Nephron (organoid): ENCODE data around the gene ARHGAP15.
A peak's percentile ranks its signal among the peaks of the same experiment; 100 is the strongest.

Source experiments
- H3K27ac Mint-ChIP-seq, 3 experiments: 2 replicates each; pipeline ENCODE4 v1.8.0; 2020; ENCODE audit warnings: mixed read lengths in 3 of 3, mild to moderate bottlenecking in 2 of 3, moderate library complexity in 1 of 3
- H3K27me3 Mint-ChIP-seq: 2 replicates; pipeline ENCODE4 v1.8.0; 2021; ENCODE audit warnings: low read depth, mild to moderate bottlenecking, moderate library complexity, mixed read lengths
- H3K36me3 Mint-ChIP-seq: 2 replicates; pipeline ENCODE4 v1.8.0; 2020; ENCODE audit warnings: low read depth, mixed read lengths
- H3K4me1 Mint-ChIP-seq: 2 replicates; pipeline ENCODE4 v1.8.0; 2020; ENCODE audit warnings: mixed read lengths
- H3K4me3 Mint-ChIP-seq, 3 experiments: 2 replicates each; pipeline ENCODE4 v1.8.0; 2020; ENCODE audit warnings: mild to moderate bottlenecking in 3 of 3, mixed read lengths in 3 of 3, moderate library complexity in 2 of 3
- H3K9me3 Mint-ChIP-seq: 2 replicates; pipeline ENCODE4 v1.8.0; 2020; ENCODE audit warnings: mixed read lengths
- CTCF ChIP-seq, 3 experiments: fragments of 200-600 bp; sonication (generic); IDR thresholded peaks; one replicate each; pipeline ENCODE4 v1.5.0; 2021; ENCODE audit warnings: antibody characterized with exemption in 3 of 3; ENCODE audit not compliant: unreplicated experiment in 3 of 3

Gene ARHGAP15

DNA sequence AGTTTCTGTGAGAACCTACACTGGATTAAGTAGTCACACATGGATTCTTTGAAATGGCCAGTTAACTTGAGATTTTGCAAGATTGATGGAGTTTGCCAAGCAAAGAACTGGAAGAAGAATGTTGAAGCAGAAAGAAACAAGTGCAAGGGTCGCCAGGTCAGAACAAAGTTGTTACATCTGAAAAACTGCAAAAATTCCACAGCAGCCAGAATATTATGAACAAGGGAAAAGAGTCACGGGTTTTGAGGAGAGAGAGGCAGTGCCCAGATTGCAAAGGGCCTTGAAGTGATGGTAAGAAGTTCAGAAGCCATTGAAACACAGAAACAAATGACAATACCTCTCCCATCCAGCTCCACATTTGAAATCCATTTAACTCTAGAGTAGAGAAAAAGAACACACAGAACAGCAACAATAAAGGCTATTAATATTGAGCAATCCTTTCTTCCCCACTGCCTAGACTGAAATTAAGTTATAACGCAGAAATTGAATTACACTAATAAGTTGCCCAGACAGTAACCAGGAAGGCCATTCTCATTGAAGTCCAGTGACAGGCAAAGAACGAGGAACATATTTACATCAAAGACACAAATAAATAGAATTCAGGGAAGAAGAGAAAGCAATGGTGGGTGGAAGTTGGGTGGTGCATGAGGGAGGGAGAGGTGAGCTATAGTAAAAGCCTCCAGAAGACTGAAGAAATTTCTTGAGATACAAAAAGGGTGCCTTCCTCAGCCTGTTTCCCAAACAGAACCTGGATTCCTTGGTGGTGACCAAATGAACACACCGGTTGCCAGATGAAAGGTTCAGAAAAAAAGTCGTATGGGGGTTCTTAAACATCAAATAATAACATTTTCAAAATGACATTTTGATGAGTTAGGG is 80.6 kb downstream of the ARHGAP15 start:
- H3K27ac Mint-ChIP-seq, result peak overlapping the region in 1 of 3 experiments; percentile 0
- H3K36me3 Mint-ChIP-seq, result no peaks in the 10 kb centered on the region
- peaks cover 20% of the 10 kb centered on the region for H3K4me1 Mint-ChIP-seq
- no peak for TF ChIP-seq CTCF (IDR thresholded peaks at IDR 0.05; ENCODE audit: unreplicated experiment in 3 of 3)
- no peaks in the 10 kb centered on the region for H3K27me3 Mint-ChIP-seq
- H3K9me3 Mint-ChIP-seq, result no peaks in the 10 kb centered on the region
- no peak overlapping the region for H3K4me3 Mint-ChIP-seq

GRCh38 chr2:143210446-143210819 is 81.2 kb downstream of the ARHGAP15 start:
- H3K36me3 Mint-ChIP-seq, result no peaks in the 10 kb centered on the region
- peak overlapping the region in 1 of 3 experiments; percentile 0 for H3K27ac Mint-ChIP-seq
- no peaks in the 10 kb centered on the region for H3K9me3 Mint-ChIP-seq
- no peak overlapping the region for H3K4me3 Mint-ChIP-seq
- no peaks in the 10 kb centered on the region for H3K27me3 Mint-ChIP-seq
- TF ChIP-seq CTCF (IDR thresholded peaks at IDR 0.05; ENCODE audit: unreplicated experiment in 3 of 3), result no peak
- peaks cover 20% of the 10 kb centered on the region for H3K4me1 Mint-ChIP-seq

DNA sequence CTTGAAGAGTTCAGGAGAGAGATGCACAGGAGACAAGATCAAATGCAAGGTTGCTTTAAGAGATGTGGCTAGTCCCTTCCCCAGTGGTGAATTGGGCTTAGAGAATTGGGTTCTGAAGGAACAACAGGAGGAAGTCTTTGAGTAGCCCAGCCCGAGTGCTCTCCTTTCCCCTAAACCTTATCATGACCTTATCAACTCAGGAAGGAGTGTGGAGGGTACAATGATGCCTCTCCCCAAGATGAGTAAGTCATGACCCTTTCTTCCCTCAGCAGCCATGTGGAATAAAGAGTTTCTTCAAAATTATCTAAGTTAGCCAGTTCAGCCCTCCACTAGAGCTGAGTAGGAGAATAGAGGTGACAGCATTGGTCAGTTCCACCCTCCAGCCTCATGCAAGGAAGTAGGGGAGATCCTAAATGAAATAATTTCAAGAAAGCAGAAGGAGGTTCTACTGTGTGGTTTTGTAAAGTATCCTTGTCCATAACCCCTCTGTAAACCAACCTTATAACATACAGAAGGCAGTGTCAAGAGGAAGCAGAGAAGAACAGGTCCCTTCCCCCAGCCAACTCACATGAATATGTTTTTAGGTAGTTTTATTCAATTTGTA is 88.4 kb downstream of the ARHGAP15 start:
- Mint-ChIP-seq H3K36me3 (no peaks in the 10 kb centered on the region), H3K27me3 (no peaks in the 10 kb centered on the region), H3K27ac (no peak overlapping the region), H3K4me1 (no peaks in the 10 kb centered on the region), H3K4me3 (no peak overlapping the region), H3K9me3 (no peaks in the 10 kb centered on the region)
- no peak for TF ChIP-seq CTCF (IDR thresholded peaks at IDR 0.05; ENCODE audit: unreplicated experiment in 3 of 3)

DNA sequence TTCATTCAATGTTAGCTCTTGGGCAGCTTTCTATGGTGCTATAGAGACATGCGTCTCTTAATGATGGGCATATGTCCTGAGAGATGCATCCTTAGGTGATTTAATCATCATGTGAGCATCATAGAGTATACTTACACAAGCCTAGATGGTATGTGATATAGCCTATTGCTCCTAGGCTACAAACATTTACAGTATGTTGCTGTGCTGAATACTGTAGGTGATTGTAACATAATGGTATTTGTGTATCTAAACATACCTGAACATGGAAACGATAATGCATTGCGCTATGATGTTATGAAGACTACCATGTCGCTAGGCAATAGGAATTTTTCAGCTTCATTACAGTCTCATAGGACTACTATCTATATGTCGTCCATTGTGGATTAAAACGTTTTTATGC is 89.4 kb downstream of the ARHGAP15 start:
- H3K36me3 Mint-ChIP-seq, result no peaks in the 10 kb centered on the region

GRCh38 chr2:143219266-143219665 is 90.0 kb downstream of the ARHGAP15 start:
- H3K36me3 Mint-ChIP-seq, result no peaks in the 10 kb centered on the region
- no peak for TF ChIP-seq CTCF (IDR thresholded peaks at IDR 0.05; ENCODE audit: unreplicated experiment in 3 of 3)
- no peak overlapping the region for H3K27ac Mint-ChIP-seq
- no peaks in the 10 kb centered on the region for H3K4me1 Mint-ChIP-seq
- H3K9me3 Mint-ChIP-seq, result no peaks in the 10 kb centered on the region
- no peak overlapping the region for H3K4me3 Mint-ChIP-seq
- no peaks in the 10 kb centered on the region for H3K27me3 Mint-ChIP-seq

More for the DNA sequence above, 89.4 kb downstream of the ARHGAP15 start:
- Mint-ChIP-seq H3K27me3 (no peaks in the 10 kb centered on the region), H3K27ac (no peak overlapping the region), H3K4me3 (no peak overlapping the region), H3K4me1 (no peaks in the 10 kb centered on the region), H3K9me3 (no peaks in the 10 kb centered on the region)
- no peak for TF ChIP-seq CTCF (IDR thresholded peaks at IDR 0.05; ENCODE audit: unreplicated experiment in 3 of 3)
